Right hindlimb (tissue), 1 donor: ENCODE data around the gene STK11.

ENCODE experiments used
- DNase-seq: peaks from one replicate; pipeline ENCODE4 v3.0.0-alpha.2; 2018

Gene STK11

DNA sequence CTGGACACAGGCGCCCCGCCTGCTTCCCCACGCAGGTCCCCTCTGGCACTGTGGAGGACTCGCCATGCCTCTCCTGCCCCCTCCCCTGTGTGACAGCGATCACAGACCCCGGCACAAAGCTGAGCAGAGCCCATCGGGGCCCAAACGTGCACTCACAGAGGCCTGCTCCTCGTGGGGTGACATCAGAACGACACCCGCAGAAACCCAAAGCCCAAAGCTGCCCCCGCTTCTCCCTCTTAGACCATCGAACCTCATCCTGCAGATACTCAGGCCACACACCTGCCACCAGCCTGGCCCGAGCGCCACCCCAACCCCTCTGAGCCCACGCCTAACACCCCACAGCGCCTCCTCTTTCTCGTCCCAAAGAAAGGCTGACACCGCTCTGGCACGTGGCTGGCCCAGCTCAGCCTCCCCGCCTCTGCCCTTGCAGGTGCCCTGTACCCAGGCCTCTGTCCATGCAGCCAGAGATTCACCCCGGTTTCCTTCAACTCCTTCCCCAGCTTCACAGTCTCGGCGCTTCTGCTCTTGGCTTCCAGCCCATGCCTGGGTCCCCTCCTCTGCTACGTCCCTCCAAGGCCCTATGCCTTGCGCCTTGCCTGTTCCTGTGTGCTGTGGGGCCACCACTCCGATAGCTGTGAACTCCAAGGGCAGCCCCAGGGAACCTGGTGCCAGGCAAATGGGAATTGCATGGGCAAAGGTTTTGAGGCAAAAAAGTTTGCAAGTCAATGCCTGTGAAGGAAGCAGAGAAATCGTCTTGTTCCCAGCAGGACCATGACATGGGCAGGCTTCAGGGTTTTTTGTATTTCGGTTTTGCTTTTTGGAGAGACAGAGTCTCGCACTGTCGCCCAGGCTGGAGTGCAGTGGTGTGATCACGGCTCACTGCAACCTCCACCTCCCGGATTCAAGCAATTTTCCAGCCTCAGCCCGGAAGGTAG lies 33.1 kb downstream of the STK11 start:
- no peak for DNase-seq

GRCh38 chr19:1239420-1239795 lies 33.8 kb downstream of the STK11 start:
- DNase-seq: no peak

DNA sequence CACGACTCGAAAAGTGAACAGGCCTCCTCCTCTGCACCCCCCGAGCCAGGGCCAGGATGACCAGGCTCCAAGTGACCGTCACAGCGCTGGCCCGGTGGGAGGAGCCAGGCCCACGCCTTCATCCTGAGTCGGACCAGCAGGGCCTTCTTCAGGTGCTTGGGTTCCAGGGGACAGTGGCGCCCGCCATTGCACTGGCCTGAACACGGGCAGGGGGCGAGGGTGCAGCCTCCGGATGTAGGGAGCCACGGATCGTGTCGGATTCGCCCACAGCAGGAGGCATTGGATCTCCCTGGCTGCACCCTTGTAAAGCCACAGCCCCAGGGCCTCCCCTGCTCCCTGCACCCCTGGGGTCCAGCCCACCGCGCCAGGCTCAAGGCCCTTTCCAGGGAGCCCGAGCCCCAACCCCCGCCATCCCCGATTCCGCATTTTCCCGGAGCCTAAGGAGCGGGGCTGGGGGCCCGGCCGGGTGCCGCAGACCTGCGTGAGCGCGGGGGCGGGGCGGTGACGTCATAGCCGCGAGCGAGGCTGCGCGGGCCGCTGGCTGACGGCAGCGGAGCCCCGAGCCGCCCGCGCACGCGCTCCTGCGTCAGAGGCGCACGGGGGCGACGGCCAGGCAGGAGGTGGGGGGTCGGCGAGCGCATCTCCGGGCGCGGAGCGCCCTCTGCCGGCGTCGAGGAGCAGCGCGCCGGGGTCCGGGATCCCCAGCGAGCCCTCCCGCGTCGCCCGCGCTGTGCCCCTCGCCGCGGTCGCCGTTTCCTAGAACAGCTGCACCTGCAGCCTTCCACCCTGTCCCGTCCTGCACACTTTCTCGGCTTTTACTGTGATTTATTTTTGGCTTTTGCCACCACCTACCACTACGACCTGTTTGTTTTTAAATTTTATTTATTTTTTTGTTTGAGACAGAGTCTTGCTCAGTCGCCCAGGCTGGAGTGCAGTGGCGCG lies 34.5 kb downstream of the STK11 start:
- DNase-seq: peak; percentile 93

GRCh38 chr19:1240925-1241324 lies 35.3 kb downstream of the STK11 start:
- no peak for DNase-seq

GRCh38 chr19:1241417-1242095 lies 36.0 kb downstream of the STK11 start, which contains the start of gene ATP5F1D:
Gene ATP5F1D (plus strand): TSS chr19:1241751. CDS start chr19:1241851, 100 bp downstream.
- peak; percentile 95 for DNase-seq

DNA sequence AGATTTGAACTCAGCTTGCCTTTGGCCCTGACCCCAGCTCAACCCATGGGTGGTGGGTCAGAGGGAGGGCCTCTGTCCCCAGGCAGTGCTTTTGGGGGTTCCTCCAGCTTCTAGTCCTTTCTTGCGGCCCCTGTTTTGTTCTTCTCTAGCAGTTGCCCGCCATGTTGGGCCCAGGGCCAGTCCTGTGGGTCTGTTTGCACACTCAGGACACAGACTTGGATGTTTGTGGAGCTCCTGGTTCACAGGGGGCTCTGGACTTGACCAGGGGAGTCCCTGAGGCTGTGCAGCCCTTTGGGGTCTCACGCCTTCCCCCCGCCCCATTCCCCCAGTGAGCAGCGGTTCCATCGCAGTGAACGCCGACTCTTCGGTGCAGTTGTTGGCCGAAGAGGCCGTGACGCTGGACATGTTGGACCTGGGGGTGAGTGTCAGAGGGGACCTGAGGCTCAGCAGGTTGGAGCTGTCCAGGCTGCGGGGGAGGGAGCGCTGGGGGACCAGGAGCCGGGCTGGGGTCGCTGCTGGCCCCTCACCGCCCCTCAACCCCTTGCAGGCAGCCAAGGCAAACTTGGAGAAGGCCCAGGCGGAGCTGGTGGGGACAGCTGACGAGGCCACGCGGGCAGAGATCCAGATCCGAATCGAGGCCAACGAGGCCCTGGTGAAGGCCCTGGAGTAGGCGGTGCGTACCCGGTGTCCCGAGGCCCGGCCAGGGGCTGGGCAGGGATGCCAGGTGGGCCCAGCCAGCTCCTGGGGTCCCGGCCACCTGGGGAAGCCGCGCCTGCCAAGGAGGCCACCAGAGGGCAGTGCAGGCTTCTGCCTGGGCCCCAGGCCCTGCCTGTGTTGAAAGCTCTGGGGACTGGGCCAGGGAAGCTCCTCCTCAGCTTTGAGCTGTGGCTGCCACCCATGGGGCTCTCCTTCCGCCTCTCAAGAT lies 38.5 kb downstream of the STK11 start:
- peak; percentile 87 for DNase-seq

DNA sequence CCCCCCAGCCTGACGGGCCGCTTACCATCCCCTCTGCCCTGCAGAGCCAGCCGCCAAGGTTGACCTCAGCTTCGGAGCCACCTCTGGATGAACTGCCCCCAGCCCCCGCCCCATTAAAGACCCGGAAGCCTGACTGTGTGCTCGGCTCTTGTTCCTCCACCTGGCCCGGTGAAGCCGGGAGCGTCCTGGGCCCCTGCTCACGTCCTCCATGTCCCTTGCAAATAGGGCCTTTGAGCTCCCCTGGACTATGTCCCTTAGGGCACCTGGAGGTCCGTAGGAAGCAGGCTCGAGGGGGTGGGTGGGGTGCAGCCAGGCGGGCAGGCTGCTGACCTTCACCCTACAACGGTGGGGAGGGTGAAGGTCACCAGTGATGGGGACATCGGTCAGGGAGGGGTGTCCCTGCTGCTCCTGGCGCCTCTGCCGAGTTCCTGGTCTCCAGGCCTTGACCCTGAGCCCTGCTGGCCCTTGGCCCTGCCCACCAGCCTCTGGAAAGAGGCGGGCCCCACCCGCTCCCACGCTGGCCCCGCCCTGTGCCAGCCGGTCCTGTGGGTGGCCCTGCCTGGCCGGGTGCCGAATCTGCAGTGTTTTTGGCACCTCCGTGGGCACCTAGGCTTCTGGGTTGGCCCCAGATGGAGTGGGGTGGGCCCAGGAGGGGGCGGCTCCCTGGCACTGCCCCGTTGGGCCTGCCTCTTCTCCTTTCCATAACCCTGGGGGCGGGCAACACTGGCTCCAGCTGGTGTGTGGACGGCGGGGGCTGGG lies 39.3 kb downstream of the STK11 start:
- DNase-seq: no peak

GRCh38 chr19:1245494-1246264 lies 40.1 kb downstream of the STK11 start:
- DNase-seq: peak; percentile 78

GRCh38 chr19:1246265-1247087 lies 40.9 kb downstream of the STK11 start:
- DNase-seq: peak; percentile 56

DNA sequence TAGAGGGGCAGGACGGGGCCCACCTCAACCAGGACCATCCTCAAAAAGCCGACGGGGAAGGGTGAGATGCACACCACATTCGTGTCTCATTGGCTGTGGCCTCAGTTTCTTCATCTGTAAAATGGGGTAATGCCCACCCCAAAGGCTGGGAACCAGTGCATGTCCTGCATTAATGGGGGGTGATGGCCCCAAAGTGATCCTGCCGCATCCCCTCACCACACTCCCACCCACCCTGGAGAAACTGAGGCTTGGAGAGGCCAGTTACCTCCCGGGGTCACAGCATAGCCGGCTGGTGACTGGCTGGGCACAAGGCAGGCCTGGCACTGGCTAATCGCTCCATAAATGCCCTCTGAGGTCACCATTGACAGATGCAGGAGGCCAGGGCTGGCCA lies 42.2 kb downstream of the STK11 start:
- peak; percentile 80 for DNase-seq

- DNase-seq: no peak
These were observed 42.7 kb downstream of the STK11 start, which contains the start of gene MIDN for GRCh38 chr19:1248139-1248785. Gene MIDN (plus strand): TSS chr19:1248583. CDS start chr19:1250297, 1,714 bp downstream.

DNA sequence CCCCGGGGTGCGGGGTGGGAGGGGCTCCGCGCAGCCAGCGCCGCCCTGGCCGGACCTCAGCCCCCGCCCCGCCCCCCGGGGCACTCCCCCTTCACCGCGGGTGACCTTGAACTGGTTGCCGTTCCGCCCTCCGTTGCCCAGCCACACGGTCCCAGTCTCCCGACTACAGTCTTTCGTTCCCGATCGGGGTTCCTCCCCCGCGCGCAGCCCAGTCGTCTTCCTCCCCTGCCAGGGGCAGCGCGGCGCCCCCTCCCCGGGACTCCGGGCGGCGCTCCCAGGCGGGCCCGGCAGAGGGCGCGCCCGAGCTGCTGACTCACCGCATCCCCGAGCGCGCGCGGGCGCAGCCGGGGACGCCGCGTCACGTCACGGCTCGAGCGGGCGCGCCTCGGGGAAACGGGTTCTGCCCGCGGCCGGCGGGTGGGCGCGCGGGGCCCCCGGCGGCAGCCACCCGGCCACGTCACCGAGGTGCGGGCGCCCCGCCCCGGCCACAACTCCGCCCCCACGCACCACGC lies 43.3 kb downstream of the STK11 start:
- DNase-seq: peak; percentile 91

DNA sequence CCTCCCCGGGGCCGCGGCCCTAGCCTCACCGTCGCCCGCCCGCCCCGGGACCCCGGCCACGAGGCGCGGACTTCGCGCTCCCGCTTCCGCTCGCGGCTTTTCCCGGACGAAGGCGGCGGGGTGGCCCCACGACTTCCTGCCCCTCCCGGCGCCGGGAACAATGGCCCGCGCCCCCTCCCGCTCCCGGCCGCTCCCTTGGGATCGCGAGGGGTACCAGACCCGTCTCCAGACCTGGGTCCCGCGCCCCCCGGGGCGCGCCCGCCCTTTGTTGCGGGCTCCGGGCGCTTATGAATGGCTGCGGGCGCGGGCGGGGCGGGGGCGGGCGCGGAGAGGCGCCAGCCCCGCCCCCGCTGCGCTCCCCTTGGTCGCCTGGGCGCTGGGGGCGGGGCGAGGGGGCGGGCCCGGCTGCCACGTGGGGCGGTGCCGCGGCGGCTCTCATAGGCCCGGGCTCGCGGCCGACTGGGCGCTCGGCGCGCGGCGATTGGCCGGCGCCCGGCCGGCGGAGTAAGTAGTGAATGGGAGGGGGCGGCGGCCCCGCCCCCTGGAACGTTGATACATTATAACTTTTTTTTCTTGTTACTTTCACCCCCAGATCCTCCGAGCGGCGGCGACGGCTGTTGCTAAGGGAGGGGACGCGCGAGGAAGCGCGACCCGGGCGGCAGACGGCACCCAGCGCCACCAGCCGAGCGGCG lies 43.9 kb downstream of the STK11 start:
- peak; percentile 97 for DNase-seq

- DNase-seq: no peak
These were observed 44.4 kb downstream of the STK11 start for GRCh38 chr19:1249990-1250436.

DNA sequence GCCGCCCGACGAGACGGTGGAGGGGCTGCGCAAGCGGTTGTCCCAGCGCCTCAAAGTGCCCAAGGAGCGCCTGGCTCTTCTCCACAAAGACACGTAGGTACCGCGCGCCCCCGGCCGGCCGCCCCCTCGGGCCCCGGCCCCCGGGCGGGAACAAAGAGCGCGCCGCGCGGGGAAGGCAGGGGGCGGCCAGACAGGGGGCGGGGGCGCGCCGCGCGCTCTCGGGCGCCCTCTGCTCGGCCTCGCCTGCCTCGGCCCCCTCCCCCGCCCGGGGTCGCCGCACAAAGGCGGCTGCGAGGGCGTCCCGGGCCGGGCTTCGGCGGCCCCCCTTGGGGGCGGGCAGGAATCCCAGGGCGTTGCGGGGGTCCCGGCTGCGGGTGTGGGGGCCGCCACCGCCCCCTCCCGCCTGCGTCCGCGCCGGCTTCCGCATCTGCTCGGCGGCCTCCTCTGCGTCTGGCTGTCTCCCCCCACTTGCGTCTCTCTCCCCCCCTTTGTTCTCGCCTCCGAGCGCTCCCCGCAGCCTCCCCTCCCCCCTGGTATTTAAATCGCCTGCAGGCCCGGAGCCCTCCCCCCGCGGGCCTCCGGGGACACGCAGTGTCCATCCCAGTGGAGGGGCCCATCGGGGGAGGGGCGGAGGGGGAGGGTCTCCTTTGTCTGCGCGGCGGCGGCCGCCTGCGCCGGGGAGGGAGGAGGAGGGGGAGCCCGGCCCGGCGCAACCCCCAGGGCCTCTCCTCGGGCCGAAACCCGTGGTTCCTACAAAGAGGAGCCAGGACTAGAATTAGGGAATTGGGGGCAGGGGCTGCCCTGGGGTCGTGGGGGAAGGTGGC lies 45.1 kb downstream of the STK11 start:
- DNase-seq: peak; percentile 72
